CD1c-positive myeloid dendritic cell (primary cell): ENCODE results near the gene MOB1A.
"Not testable (repeated sequence)": the region's sequence is repeated elsewhere in the genome, so short reads cannot be mapped to it uniquely, and the experiment has no call there.

Experiments used
- DNase-seq: peaks from one replicate; pipeline ENCODE4 v3.0.0-alpha.2; 2016; ENCODE audit errors: extremely low spot score

MOB1A gene

GRCh38 chr2:74198461-74199274 lies 20.0 kb upstream of the MOB1A start, which contains the start of gene MTHFD2:
Gene MTHFD2 (plus strand): TSS chr2:74198615. CDS start chr2:74198642, 27 bp downstream.
- peak; percentile 97 for DNase-seq

- no peak for DNase-seq
These were observed 19.4 kb upstream of the MOB1A start for GRCh38 chr2:74198023-74198460.

- DNase-seq, result no peak
These were observed 18.4 kb upstream of the MOB1A start for GRCh38 chr2:74197049-74197448.

DNA sequence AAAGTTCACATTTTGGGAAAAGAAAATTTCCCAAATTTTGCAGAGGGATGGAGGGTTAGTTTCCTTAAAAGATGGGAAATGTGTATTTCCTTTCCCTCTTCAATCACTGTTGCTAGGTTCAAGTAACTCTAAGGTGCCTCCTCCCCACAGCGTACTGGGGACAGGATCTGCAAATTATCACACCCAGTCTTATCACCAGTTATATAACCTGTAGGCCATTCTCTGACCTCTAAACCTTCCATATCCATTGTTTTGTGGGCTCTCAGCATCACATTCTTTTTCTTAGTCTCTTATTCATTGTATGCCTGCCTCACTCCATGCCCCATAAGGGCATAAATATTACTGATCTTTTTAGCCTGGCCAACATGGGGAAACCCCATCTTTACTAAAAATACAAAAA lies 16.1 kb upstream of the MOB1A start:
- DNase-seq, result no peak

DNA sequence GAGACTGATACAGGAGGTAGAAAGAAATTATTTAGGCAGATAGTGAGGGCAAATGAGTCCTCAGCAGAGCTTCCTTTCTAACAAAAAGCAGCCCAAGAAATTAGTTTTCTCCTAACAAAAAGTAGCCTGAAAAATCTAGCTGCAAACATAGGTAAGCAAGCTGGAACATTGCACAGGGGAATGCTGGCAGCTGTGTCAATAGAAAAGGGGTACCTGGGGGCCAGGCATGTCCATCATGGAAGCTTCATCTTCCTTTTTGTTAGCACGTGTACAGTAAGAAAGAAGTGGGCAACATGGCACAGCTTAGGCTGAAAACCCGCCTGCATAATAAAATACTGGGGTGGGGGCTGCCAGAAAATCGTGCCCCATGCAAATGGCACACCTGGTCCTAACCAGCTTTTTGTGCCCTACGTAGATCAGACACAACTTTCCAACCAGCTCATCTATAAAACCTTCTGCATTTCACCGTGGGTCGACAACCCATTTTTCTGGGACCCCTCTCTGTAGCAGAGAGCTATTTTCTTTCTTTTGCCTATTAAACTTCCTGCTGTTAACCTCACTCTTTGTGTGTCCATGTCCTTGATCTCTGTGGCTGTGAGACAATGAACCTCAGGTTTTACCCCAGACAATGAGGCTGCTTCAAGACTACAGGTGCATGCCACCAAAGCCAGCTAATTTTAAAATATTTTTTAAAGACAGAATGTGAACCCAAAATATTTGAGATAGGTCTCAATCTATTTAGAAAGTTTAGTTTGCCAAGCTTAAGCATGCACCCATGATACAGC lies 13.1 kb upstream of the MOB1A start:
- no peak for DNase-seq

DNA sequence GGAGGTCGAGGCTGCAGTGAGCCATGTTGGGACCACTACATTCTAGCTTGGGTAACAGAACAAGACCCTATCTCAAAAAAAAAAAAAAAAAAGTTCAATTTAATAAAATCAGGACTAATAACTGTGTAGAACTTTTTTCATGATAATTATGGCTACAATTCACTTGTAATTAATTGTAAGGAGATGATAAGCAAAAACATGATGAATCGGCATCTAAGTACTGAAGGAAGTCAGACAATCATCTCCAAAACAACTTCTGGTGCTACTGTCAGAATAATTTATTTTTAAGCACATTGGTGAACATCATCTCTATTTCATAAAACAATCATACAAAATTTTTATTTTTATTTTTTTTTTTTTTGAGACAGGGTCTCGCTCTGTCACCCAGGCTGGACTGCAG lies 10.0 kb upstream of the MOB1A start:
- DNase-seq, result no peak

- no peak for DNase-seq
These were observed 9.4 kb upstream of the MOB1A start for GRCh38 chr2:74188018-74188601.

DNA sequence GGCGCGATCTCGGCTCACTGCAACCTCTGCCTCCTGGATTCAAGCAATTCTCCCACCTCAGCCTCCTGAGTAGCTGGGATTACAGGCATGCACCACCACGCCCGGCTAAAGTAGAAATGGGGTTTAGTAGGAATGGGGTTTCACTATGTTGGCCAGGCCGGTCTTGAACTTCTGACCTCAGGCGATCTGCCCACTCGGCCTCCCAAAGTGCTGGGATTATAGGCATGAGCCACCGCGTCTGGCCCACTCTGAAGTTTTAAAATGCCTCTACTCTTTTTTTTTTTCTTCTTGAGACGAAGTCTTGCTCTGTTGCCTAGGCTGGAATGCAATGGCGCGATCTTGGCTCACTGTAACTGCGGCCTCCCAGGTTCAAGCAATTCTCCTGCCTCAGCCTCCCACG lies 8.0 kb upstream of the MOB1A start:
- not testable (repeated sequence) for DNase-seq

GRCh38 chr2:74186038-74186437 lies 7.4 kb upstream of the MOB1A start:
- peak; percentile 95 for DNase-seq

GRCh38 chr2:74183878-74184277 lies 5.2 kb upstream of the MOB1A start:
- DNase-seq, result peak; percentile 39

- DNase-seq, result peak; percentile 97
These were observed 3.1 kb upstream of the MOB1A start for GRCh38 chr2:74181739-74182138.

DNA sequence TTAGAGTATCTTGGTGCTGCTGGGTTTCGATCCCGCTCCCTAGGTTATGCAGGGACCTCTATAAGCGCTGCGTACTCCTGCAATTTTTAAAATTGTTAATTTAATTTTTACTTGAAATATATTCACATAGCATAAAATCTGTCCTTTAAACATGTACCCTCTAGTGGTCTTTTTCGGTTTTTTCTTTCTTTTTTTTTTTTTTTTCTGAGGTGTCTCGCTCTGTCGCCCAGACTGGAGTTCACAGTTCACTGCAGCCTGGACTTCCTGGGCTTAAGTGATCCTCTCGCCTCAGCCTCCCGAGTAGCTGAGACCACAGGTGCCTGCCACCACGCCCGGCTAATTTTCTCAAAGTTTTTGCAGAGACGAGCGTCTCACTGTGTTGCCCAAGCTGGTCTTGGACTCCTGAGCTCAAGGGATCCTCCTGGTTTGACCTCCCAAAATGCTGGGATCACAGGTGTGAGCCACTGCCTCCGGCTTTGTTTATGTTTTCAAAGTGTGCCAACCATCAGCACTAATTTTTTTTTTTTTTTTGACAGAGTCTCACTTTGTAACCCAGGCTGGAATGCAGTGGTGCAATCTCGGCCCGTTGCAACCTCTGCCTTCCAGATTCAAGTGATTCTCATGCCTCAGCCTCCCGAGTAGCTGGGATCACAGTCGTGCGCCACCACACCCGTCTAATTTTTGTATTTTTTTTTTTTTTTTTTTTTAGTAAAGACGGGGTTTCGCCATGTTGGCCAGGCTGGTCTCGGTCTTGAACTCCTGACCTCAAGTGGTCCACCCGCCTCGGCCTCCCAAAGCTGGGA lies 585 bp upstream of the MOB1A start:
- DNase-seq, result no peak

DNA sequence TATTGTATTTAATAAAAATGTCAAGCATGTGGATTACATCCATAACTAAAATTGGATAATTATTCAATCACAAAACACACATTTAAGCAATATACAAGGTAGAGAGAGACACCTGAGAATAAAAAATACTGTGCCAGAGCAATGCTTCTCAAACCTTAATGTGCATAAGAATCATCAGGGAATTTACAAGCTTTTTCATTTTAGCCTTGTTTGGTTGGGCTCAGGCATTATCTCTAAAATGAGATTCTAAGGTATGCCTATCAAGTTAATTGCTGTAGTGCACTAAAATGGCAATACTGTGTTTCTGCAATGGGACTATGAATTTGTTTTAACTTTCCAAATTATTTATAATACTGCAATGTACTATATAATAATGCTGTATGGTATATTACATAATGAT lies 983 bp downstream of the MOB1A start:
- no peak for DNase-seq

- no peak for DNase-seq
These were observed 3.8 kb downstream of the MOB1A start for GRCh38 chr2:74174909-74175308.

GRCh38 chr2:74168739-74169138 lies 9.9 kb downstream of the MOB1A start:
- DNase-seq, result no peak

GRCh38 chr2:74164761-74165160 lies 13.9 kb downstream of the MOB1A start:
- no peak for DNase-seq

- no peak for DNase-seq
These were observed 15.7 kb downstream of the MOB1A start for GRCh38 chr2:74162951-74163350.

- DNase-seq, result no peak
These were observed 22.8 kb downstream of the MOB1A start for GRCh38 chr2:74155830-74156229.

- DNase-seq, result no peak
These were observed 25.7 kb downstream of the MOB1A start for GRCh38 chr2:74152954-74153353.

DNA sequence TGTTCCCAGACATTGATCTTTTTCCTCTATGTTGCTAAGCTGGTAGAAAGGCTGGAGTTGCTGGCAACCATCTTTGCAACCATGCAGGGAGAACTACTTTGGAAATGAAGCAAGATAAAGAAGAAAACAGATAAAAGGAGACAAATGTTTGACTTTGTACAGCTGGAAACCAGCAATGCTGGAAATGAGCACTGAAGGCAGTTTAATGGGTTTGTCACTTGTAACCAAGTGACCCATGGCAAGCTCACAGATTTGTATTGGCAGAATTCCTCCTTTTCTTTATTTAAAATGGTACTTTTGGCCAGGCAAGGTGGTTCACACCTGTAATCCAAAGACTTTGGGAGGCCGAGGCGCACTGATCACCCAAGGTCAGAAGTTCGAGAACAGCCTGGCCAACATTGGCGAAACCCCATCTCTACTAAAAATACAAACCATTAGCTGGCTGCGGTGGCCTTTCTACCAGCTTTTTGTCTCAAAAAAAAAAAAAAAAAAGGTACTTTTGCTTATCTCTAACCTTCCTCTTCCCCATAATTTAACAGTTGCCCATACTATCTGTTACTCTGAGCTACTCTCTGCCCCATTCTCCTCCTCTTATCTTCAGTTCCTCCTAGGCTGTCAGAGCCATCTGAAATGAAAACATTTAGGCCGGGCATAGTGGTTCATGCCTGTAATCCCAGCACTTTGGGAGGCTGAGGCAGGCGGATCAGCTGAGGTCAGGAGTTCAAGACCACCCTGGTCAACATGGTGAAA lies 28.9 kb downstream of the MOB1A start:
- DNase-seq, result no peak

DNA sequence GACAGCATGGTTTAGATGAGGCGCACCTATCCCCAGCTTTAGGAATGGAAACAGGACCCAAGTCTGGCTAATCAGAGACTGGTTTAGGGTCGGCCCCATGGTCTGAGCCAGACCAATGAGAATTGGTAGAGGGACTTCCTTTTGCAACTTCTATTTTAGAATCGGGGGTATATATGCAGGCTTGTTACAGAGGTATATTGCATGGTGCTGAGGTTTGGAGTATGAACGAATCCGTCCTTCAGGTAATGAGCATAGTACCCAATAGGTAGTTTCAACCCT lies 29.5 kb downstream of the MOB1A start:
- DNase-seq, result no peak
